HEK293 (cell line): ENCODE data around the gene SLC44A1.

Experiments
- CTCF ChIP-seq: fragments of 450-650 bp; formaldehyde crosslinking; IDR thresholded peaks from 2 replicates; pipeline ENCODE4 v1.5.1; 2016; ENCODE audit warnings: missing biosample characterization, missing genetic modification characterization
- FEZF1 ChIP-seq: fragments of 450-650 bp; formaldehyde crosslinking; IDR thresholded peaks from 2 replicates; pipeline ENCODE4 v1.5.1; 2016; ENCODE audit warnings: missing biosample characterization, missing genetic modification characterization
- PBX3 ChIP-seq: sonication (generic); formaldehyde crosslinking; IDR thresholded peaks from 2 replicates; pipeline ENCODE4 v1.8.1; 2022; ENCODE audit warnings: mild to moderate bottlenecking, moderate library complexity, missing genetic modification reagents
- PRDM1 ChIP-seq: fragments of 450-650 bp; formaldehyde crosslinking; IDR thresholded peaks from 2 replicates; pipeline ENCODE4; 2016; ENCODE audit warnings: missing biosample characterization, missing genetic modification characterization
- REST ChIP-seq: fragments of 450-650 bp; formaldehyde crosslinking; IDR thresholded peaks from 2 replicates; pipeline ENCODE4 v1.5.1; 2016; ENCODE audit warnings: missing biosample characterization, missing genetic modification characterization
- ZBTB1 ChIP-seq: fragments of 450-650 bp; formaldehyde crosslinking; IDR thresholded peaks from 2 replicates; pipeline ENCODE4 v1.5.1; 2016; ENCODE audit warnings: missing biosample characterization, missing genetic modification characterization
- ZBTB10 ChIP-seq: fragments of 450-650 bp; formaldehyde crosslinking; IDR thresholded peaks from 2 replicates; pipeline ENCODE4 v1.5.1; 2016; ENCODE audit warnings: missing biosample characterization, missing genetic modification characterization
- ZBTB49 ChIP-seq: fragments of 450-650 bp; formaldehyde crosslinking; IDR thresholded peaks from 2 replicates; pipeline ENCODE4 v1.5.1; 2016; ENCODE audit warnings: missing biosample characterization, missing genetic modification characterization, low read depth
- ZNF292 ChIP-seq: fragments of 450-650 bp; formaldehyde crosslinking; IDR thresholded peaks from 2 replicates; pipeline ENCODE4 v1.5.1; 2016; ENCODE audit warnings: low read depth, missing biosample characterization, missing genetic modification characterization, borderline replicate concordance
- ZNF404 ChIP-seq: fragments of 450-650 bp; formaldehyde crosslinking; IDR thresholded peaks from 2 replicates; pipeline ENCODE4 v1.5.1; 2017; ENCODE audit warnings: missing biosample characterization, missing genetic modification characterization
- ZNF544 ChIP-seq: fragments of 450-650 bp; formaldehyde crosslinking; IDR thresholded peaks from 2 replicates; pipeline ENCODE4 v1.5.0; 2017; ENCODE audit warnings: missing biosample characterization, missing genetic modification characterization

GRCh38 chr9:105311306-105311705 lies 66.9 kb downstream of the SLC44A1 start:
- TF ChIP-seq ZBTB1 (tag by site-specific recombination) = no peak
- no peak for TF ChIP-seq ZNF292
- no peak for TF ChIP-seq CTCF (tag by site-specific recombination)
- no peak for TF ChIP-seq ZNF544 (tag by site-specific recombination)
- no peak for TF ChIP-seq PBX3 (CRISPR knock-in tag)
- TF ChIP-seq ZBTB49 (tag by site-specific recombination) = no peak
- no peak for TF ChIP-seq FEZF1
- TF ChIP-seq ZBTB10 (tag by site-specific recombination) = no peak
- no peak for TF ChIP-seq REST (tag by site-specific recombination)
- no peak for TF ChIP-seq PRDM1
- no peak for TF ChIP-seq ZNF404 (tag by site-specific recombination)
